ENCODE measurements around the gene EXD3.
A peak's percentile ranks its signal among the peaks of the same experiment; 100 is the strongest.

The EXD3 gene

GRCh38 chr9:137398561-137399468 is 24.1 kb downstream of the EXD3 start:
- H3K27ac ChIP-seq = no peak overlapping the region

GRCh38 chr9:137397675-137398423 is 25.1 kb downstream of the EXD3 start:
- no peak overlapping the region for H3K4me3 ChIP-seq
- H3K27ac ChIP-seq = no peak overlapping the region

More at GRCh38 chr9:137398561-137399468, 24.1 kb downstream of the EXD3 start:
- H3K4me3 ChIP-seq = no peak overlapping the region

GRCh38 chr9:137396634-137397367 is 26.2 kb downstream of the EXD3 start:
- H3K27ac ChIP-seq = no peak overlapping the region
- no peak overlapping the region for H3K4me3 ChIP-seq

- Histone ChIP-seq H3K27ac (no peak overlapping the region), H3K4me3 (no peak overlapping the region)
Measured at GRCh38 chr9:137396227-137396626, 26.7 kb downstream of the EXD3 start.

GRCh38 chr9:137395666-137396010 is 27.3 kb downstream of the EXD3 start:
- H3K4me3 ChIP-seq = no peak overlapping the region
- H3K27ac ChIP-seq = no peak overlapping the region

- no peak overlapping the region for H3K27ac ChIP-seq
- H3K4me3 ChIP-seq = no peak overlapping the region
Measured at GRCh38 chr9:137394866-137395665, 27.9 kb downstream of the EXD3 start.

GRCh38 chr9:137393176-137394150 is 29.5 kb downstream of the EXD3 start:
- Histone ChIP-seq H3K4me3 (no peak overlapping the region), H3K27ac (no peak overlapping the region)

GRCh38 chr9:137392232-137393007 is 30.5 kb downstream of the EXD3 start:
- H3K27ac ChIP-seq = peak overlapping the region in 1 of 21 experiments; percentile 0

GRCh38 chr9:137391411-137391754 is 31.6 kb downstream of the EXD3 start:
- no peak overlapping the region for H3K4me3 ChIP-seq
- H3K27ac ChIP-seq = peak overlapping the region in 12 of 21 experiments; percentile 10 to 89 (median 63)

More at GRCh38 chr9:137392232-137393007, 30.5 kb downstream of the EXD3 start:
- H3K4me3 ChIP-seq = no peak overlapping the region

- no peak overlapping the region for H3K4me3 ChIP-seq
- peak overlapping the region in 17 of 21 experiments; percentile 7 to 89 (median 60) for H3K27ac ChIP-seq
Measured at GRCh38 chr9:137390553-137391410, 32.2 kb downstream of the EXD3 start.

GRCh38 chr9:137389428-137389746 is 33.6 kb downstream of the EXD3 start:
- Histone ChIP-seq H3K4me3 (no peak overlapping the region), H3K27ac (no peak overlapping the region)

GRCh38 chr9:137388589-137389427 is 34.2 kb downstream of the EXD3 start:
- H3K4me3 ChIP-seq = no peak overlapping the region
- H3K27ac ChIP-seq = peak overlapping the region in 5 of 21 experiments; percentile 17 to 88 (median 72)

- Histone ChIP-seq H3K27ac (peak overlapping the region in 20 of 21 experiments; percentile 25 to 91 (median 72)), H3K4me3 (no peak overlapping the region)
Measured at GRCh38 chr9:137387891-137388560, 34.9 kb downstream of the EXD3 start.

GRCh38 chr9:137387114-137387890 is 35.7 kb downstream of the EXD3 start:
- Histone ChIP-seq H3K4me3 (no peak overlapping the region), H3K27ac (peak overlapping the region in 20 of 21 experiments; percentile 25 to 91 (median 72))

Measured in skin epidermis (tissue), 12 donors.